ENCODE results near the gene TMEM255A.

Gene TMEM255A

DNA sequence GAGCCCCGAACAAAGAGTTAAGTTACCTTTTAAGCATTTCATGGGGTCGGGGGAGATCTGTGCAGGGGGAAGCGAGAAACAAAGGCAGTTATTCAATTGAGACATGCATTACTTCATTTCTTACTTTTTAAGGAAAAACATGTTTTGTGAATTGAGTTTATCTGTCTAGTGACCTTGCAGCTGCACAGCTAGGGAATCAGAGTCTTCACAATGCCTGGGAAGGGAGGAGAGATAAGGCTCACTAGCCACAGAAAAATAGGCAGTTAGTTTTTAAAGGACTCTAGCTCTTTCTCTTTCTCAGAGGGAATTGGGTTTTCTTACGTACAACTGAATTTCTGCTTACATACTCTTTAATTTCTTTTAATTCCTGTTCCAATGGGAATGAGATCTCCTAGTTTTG lies 86.9 kb downstream of the TMEM255A start:
- TF ChIP-seq, protein P1, sequence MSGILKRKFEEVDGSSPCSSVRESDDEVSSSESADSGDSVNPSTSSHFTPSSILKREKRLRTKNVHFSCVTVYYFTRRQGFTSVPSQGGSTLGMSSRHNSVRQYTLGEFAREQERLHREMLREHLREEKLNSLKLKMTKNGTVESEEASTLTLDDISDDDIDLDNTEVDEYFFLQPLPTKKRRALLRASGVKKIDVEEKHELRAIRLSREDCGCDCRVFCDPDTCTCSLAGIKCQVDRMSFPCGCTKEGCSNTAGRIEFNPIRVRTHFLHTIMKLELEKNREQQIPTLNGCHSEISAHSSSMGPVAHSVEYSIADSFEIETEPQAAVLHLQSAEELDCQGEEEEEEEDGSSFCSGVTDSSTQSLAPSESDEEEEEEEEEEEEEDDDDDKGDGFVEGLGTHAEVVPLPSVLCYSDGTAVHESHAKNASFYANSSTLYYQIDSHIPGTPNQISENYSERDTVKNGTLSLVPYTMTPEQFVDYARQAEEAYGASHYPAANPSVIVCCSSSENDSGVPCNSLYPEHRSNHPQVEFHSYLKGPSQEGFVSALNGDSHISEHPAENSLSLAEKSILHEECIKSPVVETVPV (CRISPR knock-in tag; IDR thresholded peaks at IDR 0.05), result no peak
- TF ChIP-seq, protein P2, sequence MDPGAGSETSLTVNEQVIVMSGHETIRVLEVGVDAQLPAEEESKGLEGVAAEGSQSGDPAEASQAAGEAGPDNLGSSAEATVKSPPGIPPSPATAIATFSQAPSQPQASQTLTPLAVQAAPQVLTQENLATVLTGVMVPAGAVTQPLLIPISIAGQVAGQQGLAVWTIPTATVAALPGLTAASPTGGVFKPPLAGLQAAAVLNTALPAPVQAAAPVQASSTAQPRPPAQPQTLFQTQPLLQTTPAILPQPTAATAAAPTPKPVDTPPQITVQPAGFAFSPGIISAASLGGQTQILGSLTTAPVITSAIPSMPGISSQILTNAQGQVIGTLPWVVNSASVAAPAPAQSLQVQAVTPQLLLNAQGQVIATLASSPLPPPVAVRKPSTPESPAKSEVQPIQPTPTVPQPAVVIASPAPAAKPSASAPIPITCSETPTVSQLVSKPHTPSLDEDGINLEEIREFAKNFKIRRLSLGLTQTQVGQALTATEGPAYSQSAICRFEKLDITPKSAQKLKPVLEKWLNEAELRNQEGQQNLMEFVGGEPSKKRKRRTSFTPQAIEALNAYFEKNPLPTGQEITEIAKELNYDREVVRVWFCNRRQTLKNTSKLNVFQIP (CRISPR knock-in tag; IDR thresholded peaks at IDR 0.05; ENCODE audit: borderline replicate concordance, low read depth), result no peak
- TF ChIP-seq, protein P3, sequence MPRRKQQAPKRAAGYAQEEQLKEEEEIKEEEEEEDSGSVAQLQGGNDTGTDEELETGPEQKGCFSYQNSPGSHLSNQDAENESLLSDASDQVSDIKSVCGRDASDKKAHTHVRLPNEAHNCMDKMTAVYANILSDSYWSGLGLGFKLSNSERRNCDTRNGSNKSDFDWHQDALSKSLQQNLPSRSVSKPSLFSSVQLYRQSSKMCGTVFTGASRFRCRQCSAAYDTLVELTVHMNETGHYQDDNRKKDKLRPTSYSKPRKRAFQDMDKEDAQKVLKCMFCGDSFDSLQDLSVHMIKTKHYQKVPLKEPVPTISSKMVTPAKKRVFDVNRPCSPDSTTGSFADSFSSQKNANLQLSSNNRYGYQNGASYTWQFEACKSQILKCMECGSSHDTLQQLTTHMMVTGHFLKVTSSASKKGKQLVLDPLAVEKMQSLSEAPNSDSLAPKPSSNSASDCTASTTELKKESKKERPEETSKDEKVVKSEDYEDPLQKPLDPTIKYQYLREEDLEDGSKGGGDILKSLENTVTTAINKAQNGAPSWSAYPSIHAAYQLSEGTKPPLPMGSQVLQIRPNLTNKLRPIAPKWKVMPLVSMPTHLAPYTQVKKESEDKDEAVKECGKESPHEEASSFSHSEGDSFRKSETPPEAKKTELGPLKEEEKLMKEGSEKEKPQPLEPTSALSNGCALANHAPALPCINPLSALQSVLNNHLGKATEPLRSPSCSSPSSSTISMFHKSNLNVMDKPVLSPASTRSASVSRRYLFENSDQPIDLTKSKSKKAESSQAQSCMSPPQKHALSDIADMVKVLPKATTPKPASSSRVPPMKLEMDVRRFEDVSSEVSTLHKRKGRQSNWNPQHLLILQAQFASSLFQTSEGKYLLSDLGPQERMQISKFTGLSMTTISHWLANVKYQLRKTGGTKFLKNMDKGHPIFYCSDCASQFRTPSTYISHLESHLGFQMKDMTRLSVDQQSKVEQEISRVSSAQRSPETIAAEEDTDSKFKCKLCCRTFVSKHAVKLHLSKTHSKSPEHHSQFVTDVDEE (CRISPR knock-in tag; IDR thresholded peaks at IDR 0.05), result no peak
- no peak for TF ChIP-seq ZFP30 (CRISPR knock-in tag; IDR thresholded peaks at IDR 0.05)
- no peak for TF ChIP-seq SNAI2 (CRISPR knock-in tag; IDR thresholded peaks at IDR 0.05)
- no peak for TF ChIP-seq RARB (CRISPR knock-in tag; IDR thresholded peaks at IDR 0.05)
- TF ChIP-seq, protein P4, sequence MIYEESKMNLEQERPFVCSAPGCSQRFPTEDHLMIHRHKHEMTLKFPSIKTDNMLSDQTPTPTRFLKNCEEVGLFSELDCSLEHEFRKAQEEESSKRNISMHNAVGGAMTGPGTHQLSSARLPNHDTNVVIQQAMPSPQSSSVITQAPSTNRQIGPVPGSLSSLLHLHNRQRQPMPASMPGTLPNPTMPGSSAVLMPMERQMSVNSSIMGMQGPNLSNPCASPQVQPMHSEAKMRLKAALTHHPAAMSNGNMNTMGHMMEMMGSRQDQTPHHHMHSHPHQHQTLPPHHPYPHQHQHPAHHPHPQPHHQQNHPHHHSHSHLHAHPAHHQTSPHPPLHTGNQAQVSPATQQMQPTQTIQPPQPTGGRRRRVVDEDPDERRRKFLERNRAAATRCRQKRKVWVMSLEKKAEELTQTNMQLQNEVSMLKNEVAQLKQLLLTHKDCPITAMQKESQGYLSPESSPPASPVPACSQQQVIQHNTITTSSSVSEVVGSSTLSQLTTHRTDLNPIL (CRISPR knock-in tag; IDR thresholded peaks at IDR 0.05; ENCODE audit: low read depth), result no peak
- TF ChIP-seq ZNF70 (CRISPR knock-in tag; IDR thresholded peaks at IDR 0.05), result no peak
- TF ChIP-seq ZC3H10 (CRISPR knock-in tag; IDR thresholded peaks at IDR 0.05), result no peak
- no peak for TF ChIP-seq GLIS3 (CRISPR knock-in tag; IDR thresholded peaks at IDR 0.05)
- TF ChIP-seq ZNF8 (CRISPR knock-in tag; IDR thresholded peaks at IDR 0.05), result no peak
- no peak for TF ChIP-seq BACH2 (CRISPR knock-in tag; IDR thresholded peaks at IDR 0.05; ENCODE audit: borderline replicate concordance)
- TF ChIP-seq ZFP3 (CRISPR knock-in tag; IDR thresholded peaks at IDR 0.05), result no peak
- TF ChIP-seq TCF4 (CRISPR knock-in tag; IDR thresholded peaks at IDR 0.05; ENCODE audit: borderline replicate concordance), result no peak
- TF ChIP-seq TOX (CRISPR knock-in tag; IDR thresholded peaks at IDR 0.05; ENCODE audit: borderline replicate concordance), result no peak
- TF ChIP-seq CSDC2 (CRISPR knock-in tag; IDR thresholded peaks at IDR 0.05), result no peak
- no peak for TF ChIP-seq OSR1 (CRISPR knock-in tag; IDR thresholded peaks at IDR 0.05)
- no peak for TF ChIP-seq ZNF565 (CRISPR knock-in tag; conservative IDR thresholded peaks at IDR 0.05; ENCODE audit: low read depth)
- TF ChIP-seq ISL1 (CRISPR knock-in tag; IDR thresholded peaks at IDR 0.05), result no peak
- no peak for ATAC-seq

DNA sequence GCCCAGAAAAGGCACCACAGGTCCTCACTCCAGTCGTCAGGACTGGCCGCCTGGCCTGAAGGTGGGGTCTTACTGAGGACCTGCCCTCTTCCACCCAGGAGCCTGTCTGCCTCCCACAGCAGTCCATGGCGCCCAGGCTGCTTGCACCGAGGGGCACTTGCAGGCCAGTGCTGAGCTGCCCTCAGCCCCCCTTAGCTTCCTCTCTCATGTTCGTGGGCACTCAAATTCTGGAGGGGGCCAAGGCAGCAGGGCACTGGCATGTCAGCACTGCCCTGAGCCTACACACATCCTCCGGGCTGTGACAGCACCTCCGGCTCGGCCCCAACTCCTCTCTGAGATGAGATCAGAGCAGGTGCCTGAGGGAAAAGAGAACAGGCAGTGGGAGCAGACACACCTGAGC lies 87.9 kb downstream of the TMEM255A start:
- ATAC-seq, result no peak
- no peak for TF ChIP-seq BACH2 (CRISPR knock-in tag; IDR thresholded peaks at IDR 0.05; ENCODE audit: borderline replicate concordance)
- TF ChIP-seq ZFP3 (CRISPR knock-in tag; IDR thresholded peaks at IDR 0.05), result no peak

DNA sequence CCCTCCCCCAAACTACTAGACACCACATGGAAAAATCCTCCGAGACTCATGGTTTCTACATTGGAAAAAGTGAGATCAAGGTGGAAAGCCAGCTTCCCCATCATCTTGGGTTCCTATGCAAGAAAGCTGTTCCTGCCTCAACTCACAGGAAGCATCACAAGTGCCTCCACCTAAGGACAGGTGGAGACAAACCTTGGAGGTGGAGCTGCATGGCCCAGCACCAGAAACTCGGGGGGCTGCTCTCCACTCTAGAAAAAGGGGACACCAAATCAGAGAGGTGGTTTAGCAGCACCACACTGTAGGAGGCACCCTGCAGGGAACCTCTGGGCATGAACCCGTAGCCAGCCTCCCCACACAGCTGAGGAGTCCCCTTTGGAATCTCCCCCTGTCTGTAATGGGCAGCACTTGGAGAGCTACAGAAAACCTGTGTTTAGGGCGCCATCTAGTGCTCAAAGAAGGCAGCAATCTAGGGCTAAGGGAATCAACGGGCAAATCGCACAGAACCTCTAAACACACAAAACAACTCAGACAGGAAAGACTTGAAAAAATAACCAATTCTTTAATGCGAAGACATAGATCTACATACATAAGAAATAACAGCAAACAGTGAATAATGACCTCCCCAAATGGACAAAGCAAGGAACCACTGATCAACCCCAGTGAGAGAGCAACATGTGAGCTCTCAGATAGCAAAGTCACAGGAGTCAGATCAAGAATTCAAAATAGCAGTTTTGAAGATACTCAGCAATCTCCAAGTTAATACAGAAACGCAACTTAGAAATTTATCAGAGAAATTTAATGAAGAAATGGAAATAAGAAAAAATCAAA lies 97.6 kb downstream of the TMEM255A start:
- ATAC-seq, result peak; percentile 99
- no peak for TF ChIP-seq BACH2 (CRISPR knock-in tag; IDR thresholded peaks at IDR 0.05; ENCODE audit: borderline replicate concordance)
- TF ChIP-seq ZNF8 (CRISPR knock-in tag; IDR thresholded peaks at IDR 0.05), result no peak
- no peak for TF ChIP-seq SNAI2 (CRISPR knock-in tag; IDR thresholded peaks at IDR 0.05)
- TF ChIP-seq ZFP30 (CRISPR knock-in tag; IDR thresholded peaks at IDR 0.05), result no peak
- TF ChIP-seq GLIS3 (CRISPR knock-in tag; IDR thresholded peaks at IDR 0.05), result no peak
- no peak for TF ChIP-seq RARB (CRISPR knock-in tag; IDR thresholded peaks at IDR 0.05)
- TF ChIP-seq ESRRG (CRISPR knock-in tag; IDR thresholded peaks at IDR 0.05), result no peak
- TF ChIP-seq, protein P1 (CRISPR knock-in tag; IDR thresholded peaks at IDR 0.05), result no peak
- TF ChIP-seq, protein P5, sequence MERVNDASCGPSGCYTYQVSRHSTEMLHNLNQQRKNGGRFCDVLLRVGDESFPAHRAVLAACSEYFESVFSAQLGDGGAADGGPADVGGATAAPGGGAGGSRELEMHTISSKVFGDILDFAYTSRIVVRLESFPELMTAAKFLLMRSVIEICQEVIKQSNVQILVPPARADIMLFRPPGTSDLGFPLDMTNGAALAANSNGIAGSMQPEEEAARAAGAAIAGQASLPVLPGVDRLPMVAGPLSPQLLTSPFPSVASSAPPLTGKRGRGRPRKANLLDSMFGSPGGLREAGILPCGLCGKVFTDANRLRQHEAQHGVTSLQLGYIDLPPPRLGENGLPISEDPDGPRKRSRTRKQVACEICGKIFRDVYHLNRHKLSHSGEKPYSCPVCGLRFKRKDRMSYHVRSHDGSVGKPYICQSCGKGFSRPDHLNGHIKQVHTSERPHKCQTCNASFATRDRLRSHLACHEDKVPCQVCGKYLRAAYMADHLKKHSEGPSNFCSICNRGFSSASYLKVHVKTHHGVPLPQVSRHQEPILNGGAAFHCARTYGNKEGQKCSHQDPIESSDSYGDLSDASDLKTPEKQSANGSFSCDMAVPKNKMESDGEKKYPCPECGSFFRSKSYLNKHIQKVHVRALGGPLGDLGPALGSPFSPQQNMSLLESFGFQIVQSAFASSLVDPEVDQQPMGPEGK (CRISPR knock-in tag; IDR thresholded peaks at IDR 0.05; ENCODE audit: borderline replicate concordance), result no peak
- TF ChIP-seq ISL1 (CRISPR knock-in tag; IDR thresholded peaks at IDR 0.05), result no peak
- no peak for TF ChIP-seq OSR1 (CRISPR knock-in tag; IDR thresholded peaks at IDR 0.05)
- TF ChIP-seq ZFP3 (CRISPR knock-in tag; IDR thresholded peaks at IDR 0.05), result no peak

Data from SK-N-SH treated with all-trans-retinoic acid at 6 μM for 48 hours (cell line).